H1 (cell line): ENCODE measurements around the gene SAMM50. TPM values are rescaled to one million over a fixed set of nuclear protein-coding genes. Genes with fewer than 3 reads are reported as not detected.

Experiments
- CTCF ChIA-PET: fragments of 300-600 bp; sonication (Branson Sonifier 250); formaldehyde crosslinking; loops from one replicate; lab custom pipeline; 2021; ENCODE audit not compliant: partially characterized antibody; lab: Charles Lee
- POLR2A ChIA-PET: fragments of 300-600 bp; sonication (Branson Sonifier 250); formaldehyde crosslinking; loops from one replicate; lab custom pipeline; 2021; ENCODE audit warnings: inconsistent platforms; ENCODE audit not compliant: partially characterized antibody; lab: Charles Lee
- DNase-seq, 2 experiments: peaks; one replicate each; pipeline versions ENCODE4 v3.0.0 to v3.0.0-alpha.2; 2010 to 2022; ENCODE audit warnings: low spot score in 2 of 2, low read depth in 1 of 2, mixed read lengths in 1 of 2
- FAIRE-seq: peaks from 2 replicates; lab custom pipeline; 2011; peaks lifted over from hg19 to GRCh38; lab: Jason Lieb, UNC
- H2AFZ ChIP-seq: 2 replicates; pipeline ENCODE4 v1.8.1; 2012; ENCODE audit warnings: low read length, inconsistent platforms
- H2AK5ac ChIP-seq: 2 replicates; pipeline ENCODE4 v1.6.1; 2013; ENCODE audit warnings: low read depth, low read length
- H2BK120ac ChIP-seq: replicated peaks from 2 replicates; pipeline ENCODE3; 2013; ENCODE audit warnings: low read depth, low read length, inconsistent platforms
- H2BK12ac ChIP-seq: 2 replicates; pipeline ENCODE4 v1.6.1; 2013; ENCODE audit warnings: low read depth, low read length
- H2BK15ac ChIP-seq: 2 replicates; pipeline ENCODE4 v1.6.1; 2013; ENCODE audit warnings: low read length
- H2BK20ac ChIP-seq: 2 replicates; pipeline ENCODE4 v1.6.1; 2013; ENCODE audit warnings: low read length
- H2BK5ac ChIP-seq: 2 replicates; pipeline ENCODE4 v1.6.1; 2013; ENCODE audit warnings: low read depth, low read length
- H3K14ac ChIP-seq: 2 replicates; pipeline ENCODE4 v1.6.1; 2013; ENCODE audit warnings: inconsistent platforms; ENCODE audit not compliant: insufficient read length
- H3K18ac ChIP-seq: 2 replicates; pipeline ENCODE4 v1.6.1; 2013; ENCODE audit warnings: low read length; ENCODE audit errors: extremely low read depth
- H3K23ac ChIP-seq: 2 replicates; pipeline ENCODE4 v1.6.1; 2013; ENCODE audit warnings: inconsistent platforms; ENCODE audit not compliant: insufficient read length
- H3K23me2 ChIP-seq: 2 replicates; pipeline ENCODE4 v1.6.1; 2013; ENCODE audit warnings: low read depth, low read length
- H3K27ac ChIP-seq: 2 replicates; pipeline ENCODE4 v1.6.1; 2011; ENCODE audit warnings: low read depth, low read length, inconsistent platforms
- H3K27me3 ChIP-seq, 4 experiments: replicated peaks in 1 of 4; 1 replicate in 1 of 4; 2 replicates in 3 of 4; pipeline versions ENCODE4 v1.6.1 to v1.8.1; 2011 to 2013; ENCODE audit warnings: low read length in 3 of 4, mild to moderate bottlenecking in 3 of 4, inconsistent platforms in 2 of 4, mixed read lengths in 2 of 4, moderate library complexity in 1 of 4; ENCODE audit not compliant: control insufficient read depth in 3 of 4, insufficient read depth in 3 of 4; ENCODE audit errors: extremely low read depth in 1 of 4
- H3K36me3 ChIP-seq, 4 experiments: 2 replicates each; pipeline versions ENCODE4 v1.6.1 to v1.8.1; 2011 to 2013; ENCODE audit warnings: mild to moderate bottlenecking in 4 of 4, low read length in 3 of 4, moderate library complexity in 2 of 4, control low read depth in 1 of 4, inconsistent platforms in 1 of 4; ENCODE audit not compliant: insufficient read depth in 4 of 4, control insufficient read depth in 2 of 4
- H3K4ac ChIP-seq: replicated peaks from 2 replicates; pipeline ENCODE3; 2013; ENCODE audit warnings: low read length, low read depth, mixed read lengths, inconsistent platforms; ENCODE audit not compliant: insufficient read length
- H3K4me1 ChIP-seq, 4 experiments: replicated peaks in 1 of 4; 1 replicate in 1 of 4; 2 replicates in 3 of 4; pipeline versions ENCODE4 v1.6.1 to v1.8.1; 2011 to 2013; ENCODE audit warnings: low read length in 3 of 4, inconsistent platforms in 2 of 4, mixed read lengths in 1 of 4; ENCODE audit not compliant: insufficient read depth in 4 of 4, control insufficient read depth in 3 of 4
- H3K4me2 ChIP-seq, 2 experiments: 2 replicates each; pipeline versions ENCODE4 v1.6.1 to v1.8.1; 2011 to 2013; ENCODE audit warnings: low read depth in 2 of 2, low read length in 2 of 2, control low read depth in 1 of 2, inconsistent platforms in 1 of 2, mild to moderate bottlenecking in 1 of 2; ENCODE audit not compliant: insufficient read depth in 1 of 2
- H3K4me3 ChIP-seq, 4 experiments: fragments of 200-600, 300-600 bp in 1 of 4; sonication (generic), shearing (Covaris generic), sonication (Bioruptor Twin) in 1 of 4; 2 replicates each; pipeline versions ENCODE4 v1.5.1 to v1.8.1; 2011 to 2016; ENCODE audit warnings: low read length in 4 of 4, low read depth in 3 of 4, control low read depth in 2 of 4, inconsistent platforms in 2 of 4, mild to moderate bottlenecking in 2 of 4, mixed read lengths in 1 of 4, moderate library complexity in 1 of 4; ENCODE audit not compliant: insufficient read depth in 2 of 4; ENCODE audit errors: extremely low read depth in 1 of 4
- H3K56ac ChIP-seq: replicated peaks from 2 replicates; pipeline ENCODE3; 2013; ENCODE audit warnings: low read depth, mild to moderate bottlenecking, mixed read lengths, low read length, inconsistent platforms; ENCODE audit not compliant: insufficient read length
- H3K79me1 ChIP-seq: 2 replicates; pipeline ENCODE4 v1.6.1; 2013; ENCODE audit warnings: low read depth, low read length, control low read depth
- H3K79me2 ChIP-seq, 2 experiments: 2 replicates each; pipeline versions ENCODE4 v1.6.1 to v1.8.1; 2012 to 2013; ENCODE audit warnings: low read length in 2 of 2, mild to moderate bottlenecking in 2 of 2, inconsistent platforms in 1 of 2; ENCODE audit not compliant: insufficient read depth in 2 of 2, control insufficient read depth in 1 of 2
- H3K9ac ChIP-seq, 4 experiments: replicated peaks in 1 of 4; 1 replicate in 1 of 4; 2 replicates in 3 of 4; pipeline versions ENCODE4 v1.6.1 to v1.8.1; 2011 to 2013; ENCODE audit warnings: low read depth in 3 of 4, low read length in 3 of 4, control low read depth in 2 of 4, mild to moderate bottlenecking in 2 of 4, moderate library complexity in 2 of 4, inconsistent platforms in 1 of 4; ENCODE audit errors: extremely low read depth in 1 of 4
- H3K9me3 ChIP-seq, 2 experiments: 2 replicates each; pipeline versions ENCODE4 v1.6.1 to v1.8.1; 2012 to 2013; ENCODE audit warnings: mild to moderate bottlenecking in 2 of 2, moderate library complexity in 2 of 2, control low read depth in 1 of 2, inconsistent platforms in 1 of 2, low read depth in 1 of 2, low read length in 1 of 2, mixed read lengths in 1 of 2; ENCODE audit not compliant: insufficient read depth in 2 of 2
- H4K20me1 ChIP-seq, 2 experiments: replicated peaks in 1 of 2; 2 replicates each; pipeline versions ENCODE3 to v1.8.1; 2011 to 2013; ENCODE audit warnings: inconsistent platforms in 2 of 2, low read length in 2 of 2, mild to moderate bottlenecking in 1 of 2; ENCODE audit not compliant: insufficient read depth in 2 of 2, control insufficient read depth in 1 of 2
- H4K5ac ChIP-seq: 2 replicates; pipeline ENCODE4 v1.6.1; 2013; ENCODE audit warnings: low read length, low read depth, mixed read lengths, inconsistent platforms; ENCODE audit not compliant: insufficient read length
- H4K8ac ChIP-seq: 2 replicates; pipeline ENCODE4 v1.8.0; 2013; ENCODE audit warnings: mild to moderate bottlenecking, moderate library complexity, low read length, inconsistent platforms; ENCODE audit not compliant: insufficient read depth; ENCODE audit errors: extremely low read depth
- H4K91ac ChIP-seq: replicated peaks from 2 replicates; pipeline ENCODE3; 2013; ENCODE audit warnings: low read length, mixed read lengths, inconsistent platforms; ENCODE audit not compliant: insufficient read length
- BACH1 ChIP-seq: IDR thresholded peaks from 2 replicates; pipeline ENCODE4 v1.6.1; 2012; ENCODE audit warnings: low read length, improper control_type of control experiment
- EP300 ChIP-seq, 2 experiments: IDR thresholded peaks; 1 replicate in 1 of 2; 2 replicates in 1 of 2; pipeline ENCODE4 v1.6.1; 2011 to 2012; ENCODE audit warnings: low read depth in 2 of 2, low read length in 2 of 2, mild to moderate bottlenecking in 2 of 2, borderline replicate concordance in 1 of 2, inconsistent platforms in 1 of 2, moderate library complexity in 1 of 2
- GABPA ChIP-seq: IDR thresholded peaks from 2 replicates; pipeline ENCODE4 v1.6.1; 2011; ENCODE audit warnings: mild to moderate bottlenecking, low read length, moderate library complexity, borderline replicate concordance; ENCODE audit not compliant: insufficient read depth
- JUN ChIP-seq: IDR thresholded peaks from 2 replicates; pipeline ENCODE4 v1.6.1; 2011; ENCODE audit warnings: low read depth, mild to moderate bottlenecking, improper control_type of control experiment, low read length
- NRF1 ChIP-seq: IDR thresholded peaks from 2 replicates; pipeline ENCODE4 v1.6.1; 2011; ENCODE audit warnings: mild to moderate bottlenecking, low read depth, low read length, improper control_type of control experiment
- POLR2A ChIP-seq, 2 experiments: IDR thresholded peaks; 1 replicate in 1 of 2; 2 replicates in 1 of 2; pipeline ENCODE4 v1.6.1; 2011; ENCODE audit warnings: low read depth in 2 of 2, low read length in 2 of 2, mild to moderate bottlenecking in 2 of 2; ENCODE audit errors: control extremely low read depth in 1 of 2
- RFX5 ChIP-seq: IDR thresholded peaks from 2 replicates; pipeline ENCODE4 v1.6.1; 2011; ENCODE audit warnings: low read depth, low read length, improper control_type of control experiment, borderline replicate concordance
- SIN3A ChIP-seq, 2 experiments: IDR thresholded peaks in 1 of 2; conservative IDR thresholded peaks in 1 of 2; 2 replicates each; pipeline ENCODE4 v1.6.1; 2011 to 2012; ENCODE audit warnings: low read length in 2 of 2, improper control_type of control experiment in 1 of 2, low read depth in 1 of 2, mild to moderate bottlenecking in 1 of 2
- TAF1 ChIP-seq: IDR thresholded peaks from 2 replicates; pipeline ENCODE4 v1.6.1; 2011; ENCODE audit warnings: mild to moderate bottlenecking, low read depth, low read length
- TAF7 ChIP-seq: optimal IDR thresholded peaks from 2 replicates; pipeline ENCODE3; 2011; ENCODE audit warnings: low read depth, mild to moderate bottlenecking, inconsistent platforms, low read length, moderate library complexity, borderline replicate concordance
- WGBS, 2 experiments: shearing (Covaris generic) in 1 of 2; methylation state at CpG; one replicate each; pipeline versions ENCODE4 v1.1.6 to v1.1.7; 2013 to 2015; ENCODE audit warnings: low lambda C conversion rate in 2 of 2, mixed read lengths in 2 of 2, inconsistent platforms in 1 of 2, low coverage in 1 of 2, missing lambda C conversion rate in 1 of 2; ENCODE audit not compliant: insufficient replicate concordance in 2 of 2, insufficient coverage in 1 of 2, insufficient read length in 1 of 2; ENCODE audit errors: extremely low coverage in 1 of 2, missing lambda C conversion rate in 1 of 2; 5-methylcytosine and 5-hydroxymethylcytosine counted together
- polyA plus RNA-seq, 7 experiments: library from polyadenylated mRNA; depleted of rRNA in 3 of 7; stranded (reverse) in 5 of 7; unstranded in 2 of 7; fragments of >200 nt in 5 of 7; fragments of 200-250 nt in 2 of 7; gene quantifications; 1 replicate in 5 of 7; 2 replicates in 1 of 7; 4 replicates in 1 of 7; pipeline versions ENCODE4 v1.2.1 to v1.2.3, GENCODE V29; 2011 to 2013; ENCODE audit warnings: missing spikeins in 2 of 7, mixed read lengths in 2 of 7
- total RNA-seq: library from RNA; stranded (reverse); fragmentation: NEBNext Ultra II Directional; extraction: Animal tissue kit (Norgen Biotek cat#: 25700); gene quantifications from 2 replicates; pipeline ENCODE4 v1.2.1, GENCODE V29; 2021
- TF ChIP-seq, protein P1 (sequence below): IDR thresholded peaks from 2 replicates; pipeline ENCODE4 v1.6.1; 2012; ENCODE audit warnings: inconsistent platforms

Gene SAMM50
- total and polyA plus RNA-seq, 2 of the 8 experiments (the other 6 are each of a cell fraction or from before 2014, with no cell fraction given) = 45.4 to 70.3 TPM

DNA sequence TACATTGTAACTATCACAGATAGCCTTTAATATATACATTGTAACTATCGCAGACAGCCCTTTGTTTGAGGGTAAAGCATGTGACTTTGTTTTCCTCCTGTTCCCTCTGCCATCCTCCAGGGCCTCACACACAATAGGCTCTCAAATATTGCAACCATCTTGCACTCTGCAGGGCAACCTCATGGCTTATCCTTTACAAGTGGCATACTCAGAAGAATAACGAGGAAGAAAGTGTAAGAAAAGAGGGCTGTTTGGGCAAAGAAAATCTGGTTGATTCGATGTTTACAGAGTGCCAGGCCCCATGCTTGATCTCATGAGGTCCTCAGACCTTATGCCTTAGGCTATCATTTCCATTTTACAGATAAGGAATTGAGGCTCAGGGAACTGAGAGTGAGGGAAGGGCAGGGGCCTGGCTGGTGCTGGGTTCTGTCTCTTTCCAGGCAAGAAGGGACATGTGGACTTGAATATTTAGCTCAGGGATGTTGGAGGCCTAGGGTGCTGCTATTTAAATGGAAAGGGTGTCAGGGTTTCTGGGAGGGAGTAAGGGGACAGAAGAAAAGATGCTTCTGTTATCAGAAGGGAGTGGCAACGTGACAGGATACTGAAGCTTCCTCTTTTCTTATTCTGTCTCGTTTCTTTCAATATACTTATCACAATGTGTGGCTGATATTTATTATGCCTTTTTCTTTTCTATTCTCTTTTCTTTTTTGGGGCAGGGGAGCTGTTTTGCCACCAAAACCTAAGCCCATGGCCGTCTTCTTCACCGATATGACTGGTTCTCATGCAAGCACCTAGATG is 1.1 kb upstream of the SAMM50 start:
- no peaks in the 10 kb centered on the region for H3K27me3 ChIP-seq
- no peak overlapping the region for H3K27ac ChIP-seq
- peak overlapping the region; percentile 78 to 94 (median 87) for H3K4me3 ChIP-seq
- peaks cover 3 to 29% of the 10 kb centered on the region in 2 experiments; a peak in 3 of 4 replicates for H3K79me2 ChIP-seq
- peaks cover 3% of the 10 kb centered on the region; the same call in 1 of the 2 replicates for H3K79me1 ChIP-seq
- H2BK20ac ChIP-seq = no peak overlapping the region
- H3K4me2 ChIP-seq = peak overlapping the region; percentile 95 to 97
- no peak overlapping the region for H2BK120ac ChIP-seq
- H4K91ac ChIP-seq = no peak overlapping the region
- no peaks in the 10 kb centered on the region; a peak in 1 of 8 replicates for H3K36me3 ChIP-seq
- H3K56ac ChIP-seq = no peak overlapping the region
- H2BK12ac ChIP-seq = no peak overlapping the region
- H4K5ac ChIP-seq = no peak overlapping the region
- H2AFZ ChIP-seq = no peak overlapping the region
- ChIA-PET CTCF (interaction anchor here (0.6 to 1.8 kb wide), 4 partner anchors 9 to 360 kb away, joined by 3 to 11 read pairs (median 3); no protein-coding TSS in a partner anchor), POLR2A (interaction anchor here (0.7 to 1.4 kb wide), 2 partner anchors 8 to 12 kb away, joined by 3 to 5 read pairs; no protein-coding TSS in a partner anchor)
- WGBS, 2 experiments = 54% methylated on average over 7 of the region's 7 CpGs; no CpG with 5 or more reads in 1 of the 2 experiments
- H3K9me3 ChIP-seq = no peaks in the 10 kb centered on the region
- FAIRE-seq = no peak
- H3K4me1 ChIP-seq = peaks cover 0 to 12% (median 3%) of the 10 kb centered on the region in 4 experiments; a peak in 5 of 7 replicates
- peaks cover 14% of the 10 kb centered on the region; the same call in 1 of the 2 replicates for H3K23me2 ChIP-seq
- H3K4ac ChIP-seq = no peak overlapping the region
- H2BK15ac ChIP-seq = no peak overlapping the region
- H2BK5ac ChIP-seq = no peak overlapping the region
- H3K14ac ChIP-seq = no peak overlapping the region
- H3K9ac ChIP-seq = peak overlapping the region in 2 of 4 experiments; percentile 72 to 81; a peak in 2 of 7 replicates
- no peak overlapping the region for H4K8ac ChIP-seq
- H4K20me1 ChIP-seq = no peaks in the 10 kb centered on the region
- H3K23ac ChIP-seq = no peak overlapping the region
- DNase-seq = no peak
- no peak overlapping the region for H2AK5ac ChIP-seq
- H3K18ac ChIP-seq = no peak overlapping the region
- TF ChIP-seq POLR2A (IDR thresholded peaks at IDR 0.05; ENCODE audit: control extremely low read depth in 1 of 2, low read depth in 2 of 2, low read length in 2 of 2) (no peak), NRF1 (no peak), GABPA (no peak), TAF7 (no peak), BACH1 (no peak), EP300 (IDR thresholded peaks at IDR 0.05; ENCODE audit: borderline replicate concordance in 1 of 2, low read depth in 2 of 2, low read length in 2 of 2) (no peak), RFX5 (no peak), SIN3A (conservative IDR thresholded peaks at IDR 0.05 in 1 of 2, IDR thresholded peaks at IDR 0.05 in 1 of 2; ENCODE audit: low read depth in 1 of 2, low read length in 2 of 2) (no peak), TAF1 (no peak), JUN (no peak)
- TF ChIP-seq, protein P1, sequence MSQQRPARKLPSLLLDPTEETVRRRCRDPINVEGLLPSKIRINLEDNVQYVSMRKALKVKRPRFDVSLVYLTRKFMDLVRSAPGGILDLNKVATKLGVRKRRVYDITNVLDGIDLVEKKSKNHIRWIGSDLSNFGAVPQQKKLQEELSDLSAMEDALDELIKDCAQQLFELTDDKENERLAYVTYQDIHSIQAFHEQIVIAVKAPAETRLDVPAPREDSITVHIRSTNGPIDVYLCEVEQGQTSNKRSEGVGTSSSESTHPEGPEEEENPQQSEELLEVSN = no peak
